Measurements from ENCODE around the gene ZNF496. TPM values are rescaled to one million over a fixed set of nuclear protein-coding genes. Genes with fewer than 3 reads are reported as not detected.
A peak's percentile ranks its signal among the peaks of the same experiment; 100 is the strongest.

The ZNF496 gene
- total and polyA plus RNA-seq, 9 of the 15 experiments (the other 6 are each of a cell fraction or from before 2014, with no cell fraction given): 4.3 to 54.0 (median 31.3) TPM

GRCh38 chr1:247331525-247332214, at the start of gene ZNF496 (continued):
- TF ChIP-seq CREB3L1 (IDR thresholded peaks at IDR 0.05; ENCODE audit: borderline replicate concordance, low read depth) (peak; percentile 83), TAF15 (IDR thresholded peaks at IDR 0.05; ENCODE audit: low read depth, low read length) (no peak), YY1 (IDR thresholded peaks at IDR 0.05; ENCODE audit: borderline replicate concordance in 1 of 3, control insufficient read depth in 1 of 3, extremely low read depth in 1 of 3, insufficient read depth in 3 of 3, insufficient read length in 1 of 3, insufficient replicate concordance in 2 of 3, low read depth in 1 of 3, low read length in 2 of 3) (peak in 2 of 3 experiments; percentile 74 to 76), FOXP1 (CRISPR knock-in tag; IDR thresholded peaks at IDR 0.05) (peak; percentile 47; the same call in 1 of the 2 replicates), THAP12 (CRISPR knock-in tag; IDR thresholded peaks at IDR 0.05) (peak; percentile 99), GABPB1 (CRISPR knock-in tag; IDR thresholded peaks at IDR 0.05) (peak; percentile 82), NR1H2 (CRISPR knock-in tag; IDR thresholded peaks at IDR 0.05) (no peak), ZNF408 (CRISPR knock-in tag; IDR thresholded peaks at IDR 0.05; ENCODE audit: low read depth) (no peak), FOXP4 (CRISPR knock-in tag; IDR thresholded peaks at IDR 0.05; ENCODE audit: borderline replicate concordance) (no peak), ZBTB17 (CRISPR knock-in tag; IDR thresholded peaks at IDR 0.05) (0 out of 2 replicates have a peak, but pooled peaks have one; percentile 10), ZBTB7A (IDR thresholded peaks at IDR 0.05; ENCODE audit: borderline replicate concordance, control insufficient read depth, low read depth, low read length) (no peak; the same call in 1 of the 2 replicates), ZNF639 (CRISPR knock-in tag; conservative IDR thresholded peaks at IDR 0.05 in 1 of 2, IDR thresholded peaks at IDR 0.05 in 1 of 2) (peak in 1 of 2 experiments; percentile 80; a peak in 2 of 4 replicates), CHD1 (IDR thresholded peaks at IDR 0.05; ENCODE audit: low read length) (peak; percentile 22), HDAC3 (IDR thresholded peaks at IDR 0.05; ENCODE audit: borderline replicate concordance, partially characterized antibody) (no peak), ELF1 (tag; IDR thresholded peaks at IDR 0.05) (peak; percentile 79)
